Measurements from ENCODE around the gene KCNJ4.

The KCNJ4 gene

DNA sequence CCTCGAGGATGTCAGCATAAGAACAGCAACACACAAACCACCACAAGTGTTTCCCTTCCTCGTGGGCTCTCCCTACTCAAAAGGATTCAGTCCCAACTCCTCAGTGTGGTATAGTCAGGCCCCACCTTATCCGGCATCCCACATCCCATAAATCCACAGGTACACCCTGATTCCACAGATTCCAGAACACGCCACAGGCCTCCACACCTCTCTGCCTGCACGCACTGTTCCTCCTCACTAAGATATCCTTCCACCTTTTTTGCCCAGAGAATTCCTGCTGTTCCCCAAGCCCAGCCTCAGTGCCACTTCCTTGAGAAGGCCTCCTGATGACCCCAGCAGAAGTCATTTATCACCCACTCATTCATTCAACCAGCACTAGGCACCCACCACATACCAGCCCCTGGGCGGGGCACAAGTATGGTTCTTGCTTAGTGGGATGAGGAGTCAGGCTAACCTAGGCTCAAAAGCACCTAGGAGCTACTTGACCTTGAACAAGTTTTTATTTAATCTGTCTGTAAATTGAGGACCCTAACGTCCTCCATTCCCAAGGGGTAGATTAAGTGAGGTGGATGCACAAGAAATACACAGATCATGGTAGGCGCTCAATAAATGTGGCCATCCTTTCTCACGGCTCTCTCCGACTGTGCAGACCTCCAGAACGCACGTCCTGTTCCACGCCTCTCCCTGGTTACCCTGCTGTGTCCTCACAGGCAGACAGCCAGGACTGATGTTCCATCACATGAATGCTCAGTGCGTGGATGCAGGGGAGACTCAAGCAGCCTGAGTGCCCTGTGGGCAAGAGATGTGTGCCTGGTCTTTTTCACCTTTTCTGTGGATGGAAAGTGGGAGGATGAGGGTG lies 2.1 kb upstream of the KCNJ4 start:
- no peak overlapping the region for H3K9ac ChIP-seq (ENCODE audit: low read length)
- no peak overlapping the region for H3K4me3 ChIP-seq (ENCODE audit: low read length)
- no peak overlapping the region for H3K4me2 ChIP-seq (ENCODE audit: low read depth, low read length)
- H3K27ac ChIP-seq (ENCODE audit: low read length) = no peak overlapping the region
- DNase-seq = no peak
- no peak overlapping the region for H2AFZ ChIP-seq (ENCODE audit: low read length)
- no peaks in the 10 kb centered on the region for H3K4me1 ChIP-seq (ENCODE audit: low read length)
- no peaks in the 10 kb centered on the region for H3K79me2 ChIP-seq (ENCODE audit: low read length)
- H4K20me1 ChIP-seq (ENCODE audit: insufficient read depth, low read length) = no peaks in the 10 kb centered on the region
- TF ChIP-seq EZH2 (optimal IDR thresholded peaks at IDR 0.05; ENCODE audit: low read depth, low read length) = no peak
- TF ChIP-seq EZH2phosphoT487 (IDR thresholded peaks at IDR 0.05; ENCODE audit: low read length) = no peak
- TF ChIP-seq, protein P1, sequence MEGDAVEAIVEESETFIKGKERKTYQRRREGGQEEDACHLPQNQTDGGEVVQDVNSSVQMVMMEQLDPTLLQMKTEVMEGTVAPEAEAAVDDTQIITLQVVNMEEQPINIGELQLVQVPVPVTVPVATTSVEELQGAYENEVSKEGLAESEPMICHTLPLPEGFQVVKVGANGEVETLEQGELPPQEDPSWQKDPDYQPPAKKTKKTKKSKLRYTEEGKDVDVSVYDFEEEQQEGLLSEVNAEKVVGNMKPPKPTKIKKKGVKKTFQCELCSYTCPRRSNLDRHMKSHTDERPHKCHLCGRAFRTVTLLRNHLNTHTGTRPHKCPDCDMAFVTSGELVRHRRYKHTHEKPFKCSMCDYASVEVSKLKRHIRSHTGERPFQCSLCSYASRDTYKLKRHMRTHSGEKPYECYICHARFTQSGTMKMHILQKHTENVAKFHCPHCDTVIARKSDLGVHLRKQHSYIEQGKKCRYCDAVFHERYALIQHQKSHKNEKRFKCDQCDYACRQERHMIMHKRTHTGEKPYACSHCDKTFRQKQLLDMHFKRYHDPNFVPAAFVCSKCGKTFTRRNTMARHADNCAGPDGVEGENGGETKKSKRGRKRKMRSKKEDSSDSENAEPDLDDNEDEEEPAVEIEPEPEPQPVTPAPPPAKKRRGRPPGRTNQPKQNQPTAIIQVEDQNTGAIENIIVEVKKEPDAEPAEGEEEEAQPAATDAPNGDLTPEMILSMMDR (IDR thresholded peaks at IDR 0.05; ENCODE audit: low read length) = no peak
- no peaks in the 10 kb centered on the region for H3K9me3 ChIP-seq (replicated peaks; ENCODE audit: insufficient read depth, low read length)
- no peaks in the 10 kb centered on the region for H3F3A ChIP-seq (ENCODE audit: insufficient read depth, low read length)
- H3K36me3 ChIP-seq (replicated peaks; ENCODE audit: insufficient read depth, low read length) = no peaks in the 10 kb centered on the region
- H3K27me3 ChIP-seq (replicated peaks; ENCODE audit: insufficient read depth, low read length) = peaks cover 77% of the 10 kb centered on the region
- H3K9me2 ChIP-seq (replicated peaks; ENCODE audit: insufficient read depth, low read length) = no peaks in the 10 kb centered on the region

DNA sequence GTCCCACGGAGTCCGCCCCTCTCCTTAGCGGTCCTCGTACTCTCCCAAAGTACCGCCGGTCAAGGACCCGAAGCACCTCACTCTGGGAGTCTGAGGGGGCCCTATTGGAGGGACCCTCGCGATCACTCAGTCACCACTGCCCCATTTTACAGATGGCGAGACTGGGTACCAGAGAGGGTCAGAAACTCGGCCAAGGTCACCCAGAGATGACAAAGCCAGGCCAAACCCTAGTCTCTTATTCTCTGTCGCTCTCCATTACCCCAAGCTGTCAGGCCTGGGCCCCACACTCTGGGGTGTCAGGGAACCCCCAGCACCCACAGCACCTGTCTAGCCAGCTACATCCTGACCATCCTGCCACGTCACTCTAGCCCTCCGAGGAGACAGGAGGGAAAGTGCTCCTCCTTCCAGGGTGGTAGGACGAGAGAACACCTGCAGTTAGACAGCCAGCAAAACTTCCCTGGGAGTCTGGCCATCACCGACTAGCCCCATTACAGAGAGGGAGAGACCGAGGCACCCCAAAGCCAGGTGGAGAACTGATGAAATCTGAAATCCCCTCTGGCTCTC lies 1.4 kb upstream of the KCNJ4 start:
- Histone ChIP-seq H2AFZ (ENCODE audit: low read length) (no peak overlapping the region), H3K79me2 (ENCODE audit: low read length) (no peaks in the 10 kb centered on the region), H3K9me3 (replicated peaks; ENCODE audit: insufficient read depth, low read length) (no peaks in the 10 kb centered on the region), H3K36me3 (replicated peaks; ENCODE audit: insufficient read depth, low read length) (no peaks in the 10 kb centered on the region), H4K20me1 (ENCODE audit: insufficient read depth, low read length) (no peaks in the 10 kb centered on the region), H3K27me3 (replicated peaks; ENCODE audit: insufficient read depth, low read length) (peaks cover 77% of the 10 kb centered on the region), H3K4me3 (ENCODE audit: low read length) (no peak overlapping the region), H3F3A (ENCODE audit: insufficient read depth, low read length) (no peaks in the 10 kb centered on the region), H3K9me2 (replicated peaks; ENCODE audit: insufficient read depth, low read length) (no peaks in the 10 kb centered on the region), H3K4me2 (ENCODE audit: low read depth, low read length) (no peak overlapping the region), H3K9ac (ENCODE audit: low read length) (no peak overlapping the region), H3K4me1 (ENCODE audit: low read length) (no peaks in the 10 kb centered on the region), H3K27ac (ENCODE audit: low read length) (no peak overlapping the region)
- no peak for DNase-seq
- TF ChIP-seq EZH2 (optimal IDR thresholded peaks at IDR 0.05; ENCODE audit: low read depth, low read length) (no peak), EZH2phosphoT487 (IDR thresholded peaks at IDR 0.05; ENCODE audit: low read length) (no peak)
- TF ChIP-seq, protein P1 (IDR thresholded peaks at IDR 0.05; ENCODE audit: low read length) = no peak

DNA sequence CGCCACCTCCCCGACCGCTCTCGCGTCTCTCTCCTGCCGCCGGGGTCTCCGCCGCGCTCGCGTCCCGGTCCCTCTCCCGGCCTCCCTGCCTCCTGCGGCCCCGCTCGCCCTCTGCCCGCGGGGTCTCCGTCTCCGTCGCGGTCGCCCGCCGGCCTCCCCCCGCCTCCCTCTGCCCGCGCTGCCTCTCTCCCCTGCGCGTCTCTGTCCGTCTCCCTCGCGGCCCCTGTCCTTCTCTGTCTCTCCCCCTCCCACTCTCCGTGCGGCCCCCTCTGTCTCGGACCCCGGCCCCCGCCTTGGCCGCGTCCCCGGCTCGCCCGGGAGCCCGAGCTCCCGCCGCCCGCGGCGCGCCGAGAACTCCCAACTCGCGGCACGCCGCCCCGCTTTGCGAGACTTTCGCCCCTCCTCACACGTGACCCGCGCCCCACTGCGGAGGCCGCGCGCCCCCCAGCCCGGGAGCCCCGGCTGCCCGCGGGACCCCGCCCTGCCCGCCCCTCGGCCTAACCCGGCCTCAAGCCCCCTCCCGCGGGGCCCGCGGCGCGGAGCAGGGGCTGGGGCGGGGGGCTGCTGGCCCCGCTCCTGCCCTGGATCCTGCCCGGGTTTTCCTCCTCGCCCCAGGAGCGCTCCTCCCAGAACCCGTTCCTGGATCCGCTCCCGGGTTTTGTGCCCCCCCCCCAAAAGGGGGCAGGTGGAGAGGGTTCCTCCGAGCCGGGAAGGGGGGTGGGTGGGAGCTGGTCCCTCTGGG lies 702 bp upstream of the KCNJ4 start:
- peak overlapping the region; percentile 52; the same call in 1 of the 2 replicates for H3K4me2 ChIP-seq (ENCODE audit: low read depth, low read length)
- TF ChIP-seq EZH2phosphoT487 (IDR thresholded peaks at IDR 0.05; ENCODE audit: low read length) = no peak
- TF ChIP-seq, protein P1 (IDR thresholded peaks at IDR 0.05; ENCODE audit: low read length) = no peak
- no peak for TF ChIP-seq EZH2 (optimal IDR thresholded peaks at IDR 0.05; ENCODE audit: low read depth, low read length)

More for the DNA sequence above, 702 bp upstream of the KCNJ4 start:
- Histone ChIP-seq H3F3A (ENCODE audit: insufficient read depth, low read length) (no peaks in the 10 kb centered on the region), H2AFZ (ENCODE audit: low read length) (no peak overlapping the region), H3K27me3 (replicated peaks; ENCODE audit: insufficient read depth, low read length) (peaks cover 77% of the 10 kb centered on the region), H3K4me3 (ENCODE audit: low read length) (no peak overlapping the region), H3K36me3 (replicated peaks; ENCODE audit: insufficient read depth, low read length) (no peaks in the 10 kb centered on the region), H3K4me1 (ENCODE audit: low read length) (no peaks in the 10 kb centered on the region), H3K79me2 (ENCODE audit: low read length) (no peaks in the 10 kb centered on the region), H3K9me2 (replicated peaks; ENCODE audit: insufficient read depth, low read length) (no peaks in the 10 kb centered on the region), H3K9me3 (replicated peaks; ENCODE audit: insufficient read depth, low read length) (no peaks in the 10 kb centered on the region), H4K20me1 (ENCODE audit: insufficient read depth, low read length) (no peaks in the 10 kb centered on the region), H3K27ac (ENCODE audit: low read length) (no peak overlapping the region), H3K9ac (ENCODE audit: low read length) (no peak overlapping the region)
- no peak for DNase-seq

Measured in MM.1S (cell line).